ENCODE data around the gene GRIK5.
"Not testable (repeated sequence)": the region's sequence is repeated elsewhere in the genome, so short reads cannot be mapped to it uniquely, and the experiment has no call there.

The GRIK5 gene

GRCh38 chr19:42021185-42021584 is 48.8 kb downstream of the GRIK5 start:
- TF ChIP-seq, protein P1, sequence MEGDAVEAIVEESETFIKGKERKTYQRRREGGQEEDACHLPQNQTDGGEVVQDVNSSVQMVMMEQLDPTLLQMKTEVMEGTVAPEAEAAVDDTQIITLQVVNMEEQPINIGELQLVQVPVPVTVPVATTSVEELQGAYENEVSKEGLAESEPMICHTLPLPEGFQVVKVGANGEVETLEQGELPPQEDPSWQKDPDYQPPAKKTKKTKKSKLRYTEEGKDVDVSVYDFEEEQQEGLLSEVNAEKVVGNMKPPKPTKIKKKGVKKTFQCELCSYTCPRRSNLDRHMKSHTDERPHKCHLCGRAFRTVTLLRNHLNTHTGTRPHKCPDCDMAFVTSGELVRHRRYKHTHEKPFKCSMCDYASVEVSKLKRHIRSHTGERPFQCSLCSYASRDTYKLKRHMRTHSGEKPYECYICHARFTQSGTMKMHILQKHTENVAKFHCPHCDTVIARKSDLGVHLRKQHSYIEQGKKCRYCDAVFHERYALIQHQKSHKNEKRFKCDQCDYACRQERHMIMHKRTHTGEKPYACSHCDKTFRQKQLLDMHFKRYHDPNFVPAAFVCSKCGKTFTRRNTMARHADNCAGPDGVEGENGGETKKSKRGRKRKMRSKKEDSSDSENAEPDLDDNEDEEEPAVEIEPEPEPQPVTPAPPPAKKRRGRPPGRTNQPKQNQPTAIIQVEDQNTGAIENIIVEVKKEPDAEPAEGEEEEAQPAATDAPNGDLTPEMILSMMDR (IDR thresholded peaks at IDR 0.05; ENCODE audit: low read length): no peak
- TF ChIP-seq EZH2 (IDR thresholded peaks at IDR 0.05; ENCODE audit: borderline replicate concordance, low read length): no peak

GRCh38 chr19:42018503-42019193 is 51.4 kb downstream of the GRIK5 start:
- Histone ChIP-seq H3K36me3 (ENCODE audit: insufficient read depth, low read length) (no peaks in the 10 kb centered on the region), H2AFZ (ENCODE audit: low read length) (no peak overlapping the region), H3K27ac (ENCODE audit: low read depth, low read length, poor library complexity, severe bottlenecking) (no peak overlapping the region), H3K4me1 (ENCODE audit: insufficient read depth, low read length, severe bottlenecking) (no peaks in the 10 kb centered on the region), H4K20me1 (ENCODE audit: insufficient read depth, low read length) (no peaks in the 10 kb centered on the region), H3K9ac (ENCODE audit: low read length) (no peak overlapping the region), H3K27me3 (ENCODE audit: insufficient read depth, low read length) (no peaks in the 10 kb centered on the region), H3K9me2 (ENCODE audit: low read depth, low read length) (no peaks in the 10 kb centered on the region), H3K79me2 (ENCODE audit: insufficient read depth, low read length) (no peaks in the 10 kb centered on the region), H3F3A (ENCODE audit: insufficient read depth, low read length) (no peaks in the 10 kb centered on the region), H3K4me3 (ENCODE audit: low read depth, low read length, poor library complexity, severe bottlenecking) (no peak overlapping the region), H3K4me2 (ENCODE audit: low read length) (no peak overlapping the region), H3K9me3 (ENCODE audit: low read length) (no peaks in the 10 kb centered on the region)
- TF ChIP-seq, protein P1 (IDR thresholded peaks at IDR 0.05; ENCODE audit: low read length): no peak
- no peak for TF ChIP-seq EZH2 (IDR thresholded peaks at IDR 0.05; ENCODE audit: borderline replicate concordance, low read length)

More at GRCh38 chr19:42021185-42021584, 48.8 kb downstream of the GRIK5 start:
- Histone ChIP-seq H3K9ac (ENCODE audit: low read length) (no peak overlapping the region), H3F3A (ENCODE audit: insufficient read depth, low read length) (no peaks in the 10 kb centered on the region), H3K36me3 (ENCODE audit: insufficient read depth, low read length) (no peaks in the 10 kb centered on the region), H3K27me3 (ENCODE audit: insufficient read depth, low read length) (no peaks in the 10 kb centered on the region), H3K9me3 (ENCODE audit: low read length) (no peaks in the 10 kb centered on the region), H4K20me1 (ENCODE audit: insufficient read depth, low read length) (no peaks in the 10 kb centered on the region), H3K27ac (ENCODE audit: low read depth, low read length, poor library complexity, severe bottlenecking) (no peak overlapping the region), H3K79me2 (ENCODE audit: insufficient read depth, low read length) (no peaks in the 10 kb centered on the region), H3K4me2 (ENCODE audit: low read length) (no peak overlapping the region), H2AFZ (ENCODE audit: low read length) (no peak overlapping the region), H3K4me3 (ENCODE audit: low read depth, low read length, poor library complexity, severe bottlenecking) (no peak overlapping the region), H3K4me1 (ENCODE audit: insufficient read depth, low read length, severe bottlenecking) (no peaks in the 10 kb centered on the region), H3K9me2 (ENCODE audit: low read depth, low read length) (no peaks in the 10 kb centered on the region)

GRCh38 chr19:42017040-42017439 is 53.0 kb downstream of the GRIK5 start:
- H3K9ac ChIP-seq (ENCODE audit: low read length): no peak overlapping the region
- no peaks in the 10 kb centered on the region for H3K36me3 ChIP-seq (ENCODE audit: insufficient read depth, low read length)
- H3K27me3 ChIP-seq (ENCODE audit: insufficient read depth, low read length): no peaks in the 10 kb centered on the region
- H3K27ac ChIP-seq (ENCODE audit: low read depth, low read length, poor library complexity, severe bottlenecking): no peak overlapping the region
- H3K4me1 ChIP-seq (ENCODE audit: insufficient read depth, low read length, severe bottlenecking): no peaks in the 10 kb centered on the region
- H3K4me2 ChIP-seq (ENCODE audit: low read length): no peak overlapping the region
- H4K20me1 ChIP-seq (ENCODE audit: insufficient read depth, low read length): no peaks in the 10 kb centered on the region
- no peaks in the 10 kb centered on the region for H3F3A ChIP-seq (ENCODE audit: insufficient read depth, low read length)
- no peaks in the 10 kb centered on the region for H3K79me2 ChIP-seq (ENCODE audit: insufficient read depth, low read length)
- H2AFZ ChIP-seq (ENCODE audit: low read length): no peak overlapping the region
- TF ChIP-seq, protein P1 (IDR thresholded peaks at IDR 0.05; ENCODE audit: low read length): no peak
- no peak for TF ChIP-seq EZH2 (IDR thresholded peaks at IDR 0.05; ENCODE audit: borderline replicate concordance, low read length)
- no peak overlapping the region for H3K4me3 ChIP-seq (ENCODE audit: low read depth, low read length, poor library complexity, severe bottlenecking)
- no peaks in the 10 kb centered on the region for H3K9me3 ChIP-seq (ENCODE audit: low read length)
- no peaks in the 10 kb centered on the region for H3K9me2 ChIP-seq (ENCODE audit: low read depth, low read length)

- H3K36me3 ChIP-seq (ENCODE audit: insufficient read depth, low read length); H3K4me1 ChIP-seq (ENCODE audit: insufficient read depth, low read length, severe bottlenecking); H3F3A ChIP-seq (ENCODE audit: insufficient read depth, low read length); H3K9me2 ChIP-seq (ENCODE audit: low read depth, low read length); H3K4me2 ChIP-seq (ENCODE audit: low read length); H3K79me2 ChIP-seq (ENCODE audit: insufficient read depth, low read length); H3K4me3 ChIP-seq (ENCODE audit: low read depth, low read length, poor library complexity, severe bottlenecking); H3K9me3 ChIP-seq (ENCODE audit: low read length); H3K27me3 ChIP-seq (ENCODE audit: insufficient read depth, low read length); H4K20me1 ChIP-seq (ENCODE audit: insufficient read depth, low read length); H3K27ac ChIP-seq (ENCODE audit: low read depth, low read length, poor library complexity, severe bottlenecking); H3K9ac ChIP-seq (ENCODE audit: low read length); H2AFZ ChIP-seq (ENCODE audit: low read length): not testable (repeated sequence)
Measured at GRCh38 chr19:42012747-42013146, 57.3 kb downstream of the GRIK5 start.

Measured in OCI-LY1 (cell line).